ENCODE data around the gene NPM3.

DNA sequence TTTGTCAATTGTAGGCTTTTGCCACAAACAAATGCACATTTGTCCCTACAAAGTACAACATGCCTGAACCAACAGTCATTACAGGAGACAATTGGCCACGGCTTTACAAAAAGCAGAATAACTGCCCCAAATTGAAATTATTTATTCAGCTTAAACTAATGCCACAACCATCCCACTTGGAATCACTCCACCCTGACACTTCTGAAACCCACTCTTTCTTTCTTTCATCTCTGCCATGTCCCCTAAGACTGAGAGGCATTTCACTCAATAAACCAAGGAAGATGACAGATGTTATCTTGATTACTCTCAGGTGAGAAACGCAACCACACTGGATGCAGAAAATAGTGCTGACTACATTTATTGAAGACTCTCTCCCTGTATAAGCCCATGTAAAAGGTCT is 2.6 kb upstream of the NPM3 start:
- TF ChIP-seq, protein P1, sequence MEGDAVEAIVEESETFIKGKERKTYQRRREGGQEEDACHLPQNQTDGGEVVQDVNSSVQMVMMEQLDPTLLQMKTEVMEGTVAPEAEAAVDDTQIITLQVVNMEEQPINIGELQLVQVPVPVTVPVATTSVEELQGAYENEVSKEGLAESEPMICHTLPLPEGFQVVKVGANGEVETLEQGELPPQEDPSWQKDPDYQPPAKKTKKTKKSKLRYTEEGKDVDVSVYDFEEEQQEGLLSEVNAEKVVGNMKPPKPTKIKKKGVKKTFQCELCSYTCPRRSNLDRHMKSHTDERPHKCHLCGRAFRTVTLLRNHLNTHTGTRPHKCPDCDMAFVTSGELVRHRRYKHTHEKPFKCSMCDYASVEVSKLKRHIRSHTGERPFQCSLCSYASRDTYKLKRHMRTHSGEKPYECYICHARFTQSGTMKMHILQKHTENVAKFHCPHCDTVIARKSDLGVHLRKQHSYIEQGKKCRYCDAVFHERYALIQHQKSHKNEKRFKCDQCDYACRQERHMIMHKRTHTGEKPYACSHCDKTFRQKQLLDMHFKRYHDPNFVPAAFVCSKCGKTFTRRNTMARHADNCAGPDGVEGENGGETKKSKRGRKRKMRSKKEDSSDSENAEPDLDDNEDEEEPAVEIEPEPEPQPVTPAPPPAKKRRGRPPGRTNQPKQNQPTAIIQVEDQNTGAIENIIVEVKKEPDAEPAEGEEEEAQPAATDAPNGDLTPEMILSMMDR (conservative IDR thresholded peaks at IDR 0.05; ENCODE audit: low read length) = no peak
- TF ChIP-seq EZH2phosphoT487 (IDR thresholded peaks at IDR 0.05; ENCODE audit: borderline replicate concordance) = no peak
